Mesothelial cell of epicardium (in vitro differentiated cells): ENCODE results near the gene GPR141. TPM values are rescaled to one million over a fixed set of nuclear protein-coding genes. Genes with fewer than 3 reads are reported as not detected.

Source experiments
- DNase-seq, 2 experiments: peaks; one replicate each; pipeline ENCODE4 v3.0.0; 2021; ENCODE audit warnings: low spot score in 2 of 2; ENCODE audit not compliant: unreplicated experiment in 2 of 2
- H3K27ac Mint-ChIP-seq: 2 replicates; pipeline ENCODE4 v1.8.0; 2021; ENCODE audit warnings: mixed read lengths
- H3K27me3 Mint-ChIP-seq: 2 replicates; pipeline ENCODE4 v1.8.0; 2021; ENCODE audit warnings: low read depth, mixed read lengths
- H3K36me3 Mint-ChIP-seq: 2 replicates; pipeline ENCODE4 v1.8.0; 2021; ENCODE audit warnings: mixed read lengths
- H3K4me1 Mint-ChIP-seq: 2 replicates; pipeline ENCODE4 v1.8.0; 2021; ENCODE audit warnings: mixed read lengths
- H3K4me3 Mint-ChIP-seq: 2 replicates; pipeline ENCODE4 v1.8.0; 2021; ENCODE audit warnings: mild to moderate bottlenecking, moderate library complexity, mixed read lengths
- H3K9me3 Mint-ChIP-seq: 2 replicates; pipeline ENCODE4 v1.8.0; 2021; ENCODE audit warnings: mixed read lengths
- total RNA-seq: library from RNA; stranded (reverse); gene quantifications from 3 replicates; pipeline ENCODE4 v1.2.1, GENCODE V29; 2021
- TF ChIP-seq, protein P1 (sequence below): fragments of 200-600 bp; sonication (generic); IDR thresholded peaks from one replicate; pipeline ENCODE4 v1.5.0; 2021; ENCODE audit warnings: antibody characterized with exemption; ENCODE audit not compliant: unreplicated experiment

Gene GPR141
- total RNA-seq, 1 donor from 2014 or later, result 1.0 TPM

- DNase-seq, result no peak
- Mint-ChIP-seq H3K9me3 (no peaks in the 10 kb centered on the region), H3K27ac (no peak overlapping the region), H3K36me3 (no peaks in the 10 kb centered on the region), H3K4me1 (peaks cover 15% of the 10 kb centered on the region), H3K27me3 (peaks cover 6% of the 10 kb centered on the region), H3K4me3 (no peak overlapping the region)
- TF ChIP-seq, protein P1, sequence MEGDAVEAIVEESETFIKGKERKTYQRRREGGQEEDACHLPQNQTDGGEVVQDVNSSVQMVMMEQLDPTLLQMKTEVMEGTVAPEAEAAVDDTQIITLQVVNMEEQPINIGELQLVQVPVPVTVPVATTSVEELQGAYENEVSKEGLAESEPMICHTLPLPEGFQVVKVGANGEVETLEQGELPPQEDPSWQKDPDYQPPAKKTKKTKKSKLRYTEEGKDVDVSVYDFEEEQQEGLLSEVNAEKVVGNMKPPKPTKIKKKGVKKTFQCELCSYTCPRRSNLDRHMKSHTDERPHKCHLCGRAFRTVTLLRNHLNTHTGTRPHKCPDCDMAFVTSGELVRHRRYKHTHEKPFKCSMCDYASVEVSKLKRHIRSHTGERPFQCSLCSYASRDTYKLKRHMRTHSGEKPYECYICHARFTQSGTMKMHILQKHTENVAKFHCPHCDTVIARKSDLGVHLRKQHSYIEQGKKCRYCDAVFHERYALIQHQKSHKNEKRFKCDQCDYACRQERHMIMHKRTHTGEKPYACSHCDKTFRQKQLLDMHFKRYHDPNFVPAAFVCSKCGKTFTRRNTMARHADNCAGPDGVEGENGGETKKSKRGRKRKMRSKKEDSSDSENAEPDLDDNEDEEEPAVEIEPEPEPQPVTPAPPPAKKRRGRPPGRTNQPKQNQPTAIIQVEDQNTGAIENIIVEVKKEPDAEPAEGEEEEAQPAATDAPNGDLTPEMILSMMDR, result no peak
Observed at GRCh38 chr7:37732888-37733287, 49.3 kb downstream of the GPR141 start.

- Mint-ChIP-seq H3K9me3 (no peaks in the 10 kb centered on the region), H3K27ac (no peak overlapping the region), H3K4me1 (peaks cover 10% of the 10 kb centered on the region), H3K27me3 (peaks cover 6% of the 10 kb centered on the region), H3K4me3 (no peak overlapping the region), H3K36me3 (no peaks in the 10 kb centered on the region)
- TF ChIP-seq, protein P1, result no peak
- DNase-seq, result no peak
Observed at GRCh38 chr7:37735196-37735595, 51.6 kb downstream of the GPR141 start.

- H3K9me3 Mint-ChIP-seq, result no peaks in the 10 kb centered on the region
Observed at GRCh38 chr7:37738321-37738720, 54.8 kb downstream of the GPR141 start.

DNA sequence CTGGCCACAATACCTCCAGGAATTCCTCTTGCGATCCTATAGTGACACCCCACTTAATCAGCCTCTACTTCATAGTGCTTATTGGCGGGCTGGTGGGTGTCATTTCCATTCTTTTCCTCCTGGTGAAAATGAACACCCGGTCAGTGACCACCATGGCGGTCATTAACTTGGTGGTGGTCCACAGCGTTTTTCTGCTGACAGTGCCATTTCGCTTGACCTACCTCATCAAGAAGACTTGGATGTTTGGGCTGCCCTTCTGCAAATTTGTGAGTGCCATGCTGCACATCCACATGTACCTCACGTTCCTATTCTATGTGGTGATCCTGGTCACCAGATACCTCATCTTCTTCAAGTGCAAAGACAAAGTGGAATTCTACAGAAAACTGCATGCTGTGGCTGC is 56.8 kb downstream of the GPR141 start:
- TF ChIP-seq, protein P1, result no peak
- no peaks in the 10 kb centered on the region for H3K27me3 Mint-ChIP-seq
- peaks cover 3% of the 10 kb centered on the region for H3K4me1 Mint-ChIP-seq
- H3K4me3 Mint-ChIP-seq, result no peak overlapping the region
- no peak overlapping the region for H3K27ac Mint-ChIP-seq
- DNase-seq, result no peak
- H3K9me3 Mint-ChIP-seq, result no peaks in the 10 kb centered on the region
- H3K36me3 Mint-ChIP-seq, result no peaks in the 10 kb centered on the region

More at GRCh38 chr7:37738321-37738720, 54.8 kb downstream of the GPR141 start:
- TF ChIP-seq, protein P1, result no peak
- no peak overlapping the region for H3K27ac Mint-ChIP-seq
- peaks cover 2% of the 10 kb centered on the region for H3K27me3 Mint-ChIP-seq
- no peaks in the 10 kb centered on the region for H3K36me3 Mint-ChIP-seq
- H3K4me1 Mint-ChIP-seq, result peaks cover 3% of the 10 kb centered on the region
- no peak for DNase-seq
- H3K4me3 Mint-ChIP-seq, result no peak overlapping the region

GRCh38 chr7:37741776-37742175 is 58.2 kb downstream of the GPR141 start:
- no peak for DNase-seq
- H3K27ac Mint-ChIP-seq, result no peak overlapping the region
- no peaks in the 10 kb centered on the region for H3K27me3 Mint-ChIP-seq
- TF ChIP-seq, protein P1, result no peak
- no peak overlapping the region for H3K4me3 Mint-ChIP-seq
- no peaks in the 10 kb centered on the region for H3K36me3 Mint-ChIP-seq
- no peaks in the 10 kb centered on the region for H3K9me3 Mint-ChIP-seq
- H3K4me1 Mint-ChIP-seq, result peaks cover 3% of the 10 kb centered on the region

DNA sequence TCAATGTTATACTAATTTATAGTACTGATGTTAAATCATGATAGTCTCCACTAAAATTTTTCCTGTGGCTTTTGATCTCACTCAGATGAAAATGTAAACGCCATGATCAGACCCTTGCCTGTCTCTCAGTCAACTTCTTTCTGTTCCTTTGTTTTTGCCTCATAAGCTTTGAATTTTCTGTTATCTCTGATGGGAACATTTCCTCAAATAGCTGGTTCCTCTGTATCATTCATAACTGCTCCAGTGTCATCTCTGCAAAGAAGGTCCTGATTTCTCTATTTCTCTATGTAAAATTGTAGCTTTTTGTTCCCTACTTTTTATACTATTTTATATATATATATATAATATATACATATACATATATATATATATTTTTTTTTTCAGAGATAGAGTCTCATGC is 67.5 kb downstream of the GPR141 start:
- TF ChIP-seq, protein P1, result no peak
- Mint-ChIP-seq H3K4me3 (no peak overlapping the region), H3K9me3 (peaks cover 9% of the 10 kb centered on the region), H3K27ac (no peak overlapping the region), H3K27me3 (peaks cover 5% of the 10 kb centered on the region), H3K4me1 (peaks cover 3% of the 10 kb centered on the region), H3K36me3 (no peaks in the 10 kb centered on the region)
- no peak for DNase-seq
